ENCODE measurements around the gene ZC3H7A.
A peak's percentile ranks its signal among the peaks of the same experiment; 100 is the strongest.
"Not testable (repeated sequence)": the region's sequence is repeated elsewhere in the genome, so short reads cannot be mapped to it uniquely, and the experiment has no call there.

The ZC3H7A gene

GRCh38 chr16:11797166-11797956 lies at the start of gene ZC3H7A:
ZC3H7A (minus strand) TSS chr16:11797258; CDS start chr16:11782354, 14,904 bp downstream.
- peak; percentile 92 for DNase-seq

DNA sequence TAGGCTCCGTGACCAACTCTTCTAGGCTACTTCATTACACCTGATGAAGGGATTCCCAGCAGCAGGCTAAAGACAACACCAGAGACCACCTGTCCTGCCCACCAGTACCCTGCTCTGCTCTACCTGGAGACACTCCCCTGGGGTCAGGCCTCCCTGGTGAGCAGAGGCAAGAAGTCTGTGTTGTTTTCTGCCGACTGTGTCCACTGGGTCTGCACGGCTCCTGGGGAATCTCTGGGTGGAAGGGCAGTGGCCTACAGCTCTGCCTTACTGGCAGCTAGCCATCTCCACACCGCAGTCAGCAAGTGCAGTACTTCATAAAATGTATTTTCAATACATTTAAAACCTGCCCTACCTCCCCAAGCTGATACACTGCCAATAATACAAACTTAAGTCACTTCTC lies 47.4 kb upstream of the ZC3H7A start:
- no peak for DNase-seq

DNA sequence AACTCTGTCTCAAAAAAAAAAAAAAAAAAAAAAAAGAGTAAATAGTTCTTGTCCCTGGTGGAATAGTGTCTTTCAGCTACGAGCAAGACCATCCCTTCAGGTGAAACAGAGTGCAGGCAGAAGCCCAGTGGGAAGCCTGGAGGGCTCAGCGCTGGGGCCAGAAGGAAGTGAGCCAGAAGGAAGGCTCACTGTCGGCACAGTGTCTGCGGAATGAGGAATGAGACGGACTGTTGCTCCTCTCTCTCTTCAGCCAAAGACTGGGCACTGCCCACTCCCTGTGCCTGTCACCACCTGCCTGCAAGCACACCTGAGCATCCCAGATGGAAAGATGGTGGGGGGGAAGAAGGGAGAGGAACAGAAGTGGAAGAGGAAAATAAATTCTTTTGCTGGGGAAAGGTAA lies 46.8 kb upstream of the ZC3H7A start:
- DNase-seq = no peak

GRCh38 chr16:11843206-11843605 lies 46.1 kb upstream of the ZC3H7A start:
- no peak for DNase-seq

- no peak for DNase-seq
Measured at GRCh38 chr16:11841026-11841425, 44.0 kb upstream of the ZC3H7A start.

- no peak for DNase-seq
Measured at GRCh38 chr16:11836650-11837244, 39.7 kb upstream of the ZC3H7A start.

- no peak for DNase-seq
Measured at GRCh38 chr16:11835891-11836649, 39.0 kb upstream of the ZC3H7A start.

DNA sequence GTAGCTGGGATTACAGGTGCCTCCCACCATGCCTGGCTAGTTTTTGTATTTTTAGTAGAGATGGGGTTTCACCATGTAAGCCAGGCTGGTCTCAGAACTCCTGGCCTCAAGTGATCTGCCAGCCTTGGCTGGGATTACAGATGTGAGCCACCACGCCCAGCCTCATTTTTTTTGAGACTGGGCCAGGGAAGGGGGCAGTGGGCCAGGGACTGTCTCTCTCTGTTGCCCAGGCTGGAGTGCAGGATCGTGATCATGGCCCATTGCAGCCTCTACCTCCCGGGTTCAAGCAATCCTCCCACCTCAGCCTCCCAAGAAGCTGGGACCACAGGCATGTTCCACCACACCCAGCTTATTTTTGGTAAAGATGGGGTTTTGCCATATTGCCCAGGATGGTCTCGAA lies 38.3 kb upstream of the ZC3H7A start:
- DNase-seq = no peak

GRCh38 chr16:11833951-11834695 lies 37.1 kb upstream of the ZC3H7A start:
- DNase-seq = no peak

- DNase-seq = no peak
Measured at GRCh38 chr16:11828696-11829095, 31.6 kb upstream of the ZC3H7A start.

- not testable (repeated sequence) for DNase-seq
Measured at GRCh38 chr16:11825520-11826165, 28.6 kb upstream of the ZC3H7A start.

DNA sequence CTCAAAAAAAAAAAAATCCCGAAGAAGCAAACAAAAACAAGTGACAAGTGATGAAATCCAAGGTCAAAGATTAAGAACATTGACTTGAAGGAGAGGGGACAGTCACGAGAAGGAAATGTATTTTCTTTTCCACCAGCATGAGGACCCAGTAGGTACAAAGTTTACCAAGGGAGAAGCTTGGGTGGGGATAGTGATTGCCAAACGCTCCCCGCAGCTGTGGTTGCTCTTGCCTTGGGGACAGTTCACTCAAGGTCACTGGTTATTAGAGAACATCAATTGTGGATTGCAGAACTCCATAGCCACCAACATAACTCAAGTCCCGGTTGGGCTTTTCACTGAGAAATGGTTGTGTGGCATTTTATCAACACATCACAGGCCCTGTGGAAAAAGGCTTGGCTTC lies 27.3 kb upstream of the ZC3H7A start:
- no peak for DNase-seq

DNA sequence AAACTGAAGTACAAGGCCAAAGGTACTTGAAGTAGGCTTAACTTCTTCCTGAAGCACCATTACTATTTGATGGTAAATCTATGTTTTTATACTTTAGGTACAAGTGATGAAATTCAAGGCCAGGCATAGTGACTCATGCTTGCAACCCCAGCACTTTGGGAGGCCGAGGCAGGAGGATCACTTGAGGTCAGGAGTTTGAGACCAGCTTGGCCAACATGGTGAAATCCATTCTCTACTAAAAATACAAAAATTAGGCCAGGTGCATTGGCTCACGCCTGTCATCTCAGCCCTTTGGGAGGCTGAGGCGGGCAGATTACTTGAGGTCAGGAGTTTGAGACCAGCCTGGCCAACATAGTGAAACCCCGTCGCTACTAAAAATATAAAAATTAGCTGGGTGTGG lies 26.6 kb upstream of the ZC3H7A start:
- not testable (repeated sequence) for DNase-seq

- DNase-seq = no peak
Measured at GRCh38 chr16:11819798-11820197, 22.7 kb upstream of the ZC3H7A start.

DNA sequence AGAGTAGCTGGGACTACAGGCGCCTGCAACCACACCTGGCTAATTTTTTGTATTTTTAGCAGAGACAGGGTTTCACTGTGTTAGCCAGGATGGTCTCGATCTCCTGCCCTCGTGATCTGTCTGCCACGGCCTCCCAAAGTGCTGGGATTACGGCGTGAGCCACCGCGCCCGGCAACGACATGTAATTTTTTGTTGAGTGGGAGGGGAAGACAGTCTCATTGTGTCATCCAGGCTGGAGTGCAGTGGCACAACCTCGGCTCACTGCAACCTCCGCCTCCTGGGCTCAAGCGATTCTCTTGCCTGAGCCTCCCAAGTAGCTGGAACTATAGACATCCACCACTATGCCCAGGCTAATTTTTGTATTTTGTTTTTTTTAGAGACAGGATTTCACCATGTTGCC lies 21.9 kb upstream of the ZC3H7A start:
- not testable (repeated sequence) for DNase-seq

- no peak for DNase-seq
Measured at GRCh38 chr16:11816123-11816522, 19.1 kb upstream of the ZC3H7A start.

DNA sequence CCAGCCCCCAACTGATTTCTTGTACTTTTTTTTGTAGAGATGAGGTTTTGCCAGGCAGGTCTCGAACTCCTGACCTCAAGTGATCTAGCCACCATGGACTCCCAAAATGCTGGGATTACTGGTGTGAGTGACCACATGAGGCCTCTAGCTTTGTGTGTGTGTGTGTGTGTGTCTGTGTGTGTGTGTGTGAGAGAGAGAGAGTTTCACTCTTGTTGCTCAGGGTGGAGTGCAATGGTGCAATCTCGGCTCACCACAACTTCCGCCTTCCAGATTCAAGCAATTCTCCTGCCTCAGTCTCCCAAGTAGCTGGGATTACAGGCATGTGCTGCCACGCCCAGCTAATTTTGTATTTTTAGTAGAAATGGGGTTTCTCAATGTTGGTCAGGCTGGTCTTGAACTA lies 17.7 kb upstream of the ZC3H7A start:
- not testable (repeated sequence) for DNase-seq

GRCh38 chr16:11806721-11807120 lies 9.7 kb upstream of the ZC3H7A start:
- no peak for DNase-seq

DNA sequence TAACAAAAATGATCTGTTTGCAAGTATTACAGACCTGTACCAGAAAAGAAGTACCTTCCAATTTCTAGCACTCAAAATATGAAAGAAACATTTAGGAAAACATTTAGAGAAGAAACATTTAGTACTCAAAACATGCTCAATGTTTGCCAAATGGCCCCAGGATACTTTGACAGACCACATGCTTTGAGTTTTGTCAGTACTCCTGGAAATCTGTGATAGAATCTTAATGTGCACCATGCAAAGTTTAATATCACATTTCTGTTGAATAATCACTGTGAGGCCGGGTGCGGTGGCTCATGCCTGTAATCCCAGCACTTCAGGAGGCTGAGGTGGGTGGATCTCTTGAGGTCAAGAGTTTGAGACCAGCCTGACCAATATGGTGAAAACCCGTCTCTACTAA lies 8.5 kb upstream of the ZC3H7A start:
- DNase-seq = no peak

DNA sequence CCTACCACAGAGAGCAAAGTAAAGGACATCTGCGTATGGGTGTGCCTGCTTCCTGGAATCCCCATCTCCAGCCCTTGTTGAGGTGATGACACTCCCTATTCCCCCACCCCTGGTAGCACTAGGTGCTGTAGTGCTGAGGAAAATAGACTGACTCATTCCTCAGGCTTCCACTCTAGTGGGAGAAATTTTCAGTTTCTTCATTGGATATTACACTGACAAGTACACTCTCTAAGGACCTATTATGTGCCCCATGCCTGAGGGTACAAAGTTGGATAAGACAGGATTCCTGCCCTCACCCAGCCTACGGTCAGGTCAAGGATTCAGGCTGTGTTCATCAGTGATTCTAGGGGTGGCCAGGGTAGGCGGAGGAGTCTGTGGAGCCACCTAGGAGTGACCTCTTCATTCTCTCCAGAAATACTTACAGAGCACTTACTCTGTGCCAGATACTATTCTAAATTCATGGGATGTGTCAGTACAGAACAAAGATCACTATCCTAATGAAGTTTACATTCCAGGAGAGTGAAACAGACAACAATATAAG lies 4.5 kb upstream of the ZC3H7A start:
- DNase-seq = no peak

DNA sequence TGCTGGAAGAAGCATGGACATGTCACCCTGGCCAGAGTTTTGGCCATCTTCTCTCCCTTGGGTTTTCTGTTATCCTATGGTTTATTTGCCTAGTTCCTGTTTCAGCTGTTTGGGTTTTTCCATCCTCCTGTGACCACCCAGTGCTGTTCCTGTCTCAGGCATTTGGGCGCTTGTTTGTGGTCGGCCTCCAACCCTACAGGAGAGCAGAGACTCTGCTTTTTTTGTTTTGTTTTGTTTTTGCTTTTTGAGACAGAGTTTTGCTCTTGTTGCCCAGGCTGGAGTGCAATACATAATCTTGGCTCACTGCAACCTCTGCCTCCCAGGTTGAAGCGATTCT lies 3.3 kb upstream of the ZC3H7A start:
- no peak for DNase-seq
